RWPE1 (cell line): ENCODE measurements around the gene PCDHGB4.
"Not testable (repeated sequence)": the region's sequence is repeated elsewhere in the genome, so short reads cannot be mapped to it uniquely, and the experiment has no call there.

Experiments used
- CTCF ChIA-PET: fragments of 350-600 bp; sonication (Branson Sonifier 250); formaldehyde crosslinking; extraction: SDS; loops from one replicate; lab custom pipeline; 2021; lab: Yijun Ruan, JAX
- POLR2A ChIA-PET: fragments of 400-600 bp; formaldehyde crosslinking; extraction: SDS; loops from one replicate; lab custom pipeline; 2020; ENCODE audit warnings: antibody characterized with exemption; ENCODE audit not compliant: low non-redundant PET; lab: Yijun Ruan, JAX
- DNase-seq: peaks from one replicate; pipeline ENCODE4 v3.0.0; 2012; ENCODE audit warnings: low spot score
- H3K27ac ChIP-seq: fragments of 450-650 bp; 2 replicates; pipeline ENCODE4 v1.5.1; 2017
- TF ChIP-seq, protein P1 (sequence below): fragments of 450-650 bp; conservative IDR thresholded peaks from 2 replicates; pipeline ENCODE4 v1.5.1; 2017; ENCODE audit warnings: low read depth, mild to moderate bottlenecking

The PCDHGB4 gene

DNA sequence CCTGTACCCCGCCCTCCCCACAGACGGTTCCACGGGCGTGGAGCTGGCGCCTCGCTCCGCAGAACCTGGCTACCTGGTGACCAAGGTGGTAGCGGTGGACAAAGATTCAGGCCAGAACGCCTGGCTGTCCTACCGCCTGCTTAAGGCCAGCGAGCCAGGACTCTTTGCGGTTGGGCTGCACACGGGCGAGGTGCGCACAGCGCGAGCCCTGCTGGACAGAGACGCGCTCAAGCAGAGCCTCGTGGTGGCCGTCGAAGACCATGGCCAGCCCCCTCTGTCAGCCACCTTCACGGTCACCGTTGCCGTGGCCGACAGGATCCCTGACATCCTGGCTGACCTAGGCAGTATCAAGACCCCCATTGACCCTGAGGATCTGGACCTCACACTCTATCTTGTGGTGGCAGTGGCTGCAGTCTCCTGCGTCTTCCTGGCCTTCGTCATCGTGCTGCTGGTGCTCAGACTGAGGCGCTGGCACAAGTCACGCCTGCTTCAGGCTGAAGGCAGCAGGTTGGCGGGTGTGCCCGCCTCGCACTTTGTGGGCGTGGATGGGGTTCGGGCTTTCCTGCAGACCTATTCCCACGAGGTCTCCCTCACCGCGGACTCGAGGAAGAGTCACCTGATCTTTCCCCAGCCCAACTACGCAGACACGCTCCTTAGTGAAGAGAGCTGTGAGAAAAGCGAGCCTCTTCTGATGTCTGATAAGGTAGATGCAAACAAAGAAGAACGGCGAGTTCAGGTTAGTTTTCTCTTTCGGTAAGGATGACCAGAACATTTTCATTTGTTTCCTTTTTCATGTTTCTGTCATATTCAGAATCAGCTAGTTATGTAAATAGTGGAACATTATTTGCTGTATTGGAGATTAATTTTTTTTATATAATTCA lies 21.2 kb upstream of the PCDHGB4 start:
- TF ChIP-seq, protein P1, sequence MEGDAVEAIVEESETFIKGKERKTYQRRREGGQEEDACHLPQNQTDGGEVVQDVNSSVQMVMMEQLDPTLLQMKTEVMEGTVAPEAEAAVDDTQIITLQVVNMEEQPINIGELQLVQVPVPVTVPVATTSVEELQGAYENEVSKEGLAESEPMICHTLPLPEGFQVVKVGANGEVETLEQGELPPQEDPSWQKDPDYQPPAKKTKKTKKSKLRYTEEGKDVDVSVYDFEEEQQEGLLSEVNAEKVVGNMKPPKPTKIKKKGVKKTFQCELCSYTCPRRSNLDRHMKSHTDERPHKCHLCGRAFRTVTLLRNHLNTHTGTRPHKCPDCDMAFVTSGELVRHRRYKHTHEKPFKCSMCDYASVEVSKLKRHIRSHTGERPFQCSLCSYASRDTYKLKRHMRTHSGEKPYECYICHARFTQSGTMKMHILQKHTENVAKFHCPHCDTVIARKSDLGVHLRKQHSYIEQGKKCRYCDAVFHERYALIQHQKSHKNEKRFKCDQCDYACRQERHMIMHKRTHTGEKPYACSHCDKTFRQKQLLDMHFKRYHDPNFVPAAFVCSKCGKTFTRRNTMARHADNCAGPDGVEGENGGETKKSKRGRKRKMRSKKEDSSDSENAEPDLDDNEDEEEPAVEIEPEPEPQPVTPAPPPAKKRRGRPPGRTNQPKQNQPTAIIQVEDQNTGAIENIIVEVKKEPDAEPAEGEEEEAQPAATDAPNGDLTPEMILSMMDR = no peak
- POLR2A ChIA-PET = no interaction called here
- no peak for DNase-seq
- H3K27ac ChIP-seq = no peak overlapping the region
- CTCF ChIA-PET = no interaction called here

DNA sequence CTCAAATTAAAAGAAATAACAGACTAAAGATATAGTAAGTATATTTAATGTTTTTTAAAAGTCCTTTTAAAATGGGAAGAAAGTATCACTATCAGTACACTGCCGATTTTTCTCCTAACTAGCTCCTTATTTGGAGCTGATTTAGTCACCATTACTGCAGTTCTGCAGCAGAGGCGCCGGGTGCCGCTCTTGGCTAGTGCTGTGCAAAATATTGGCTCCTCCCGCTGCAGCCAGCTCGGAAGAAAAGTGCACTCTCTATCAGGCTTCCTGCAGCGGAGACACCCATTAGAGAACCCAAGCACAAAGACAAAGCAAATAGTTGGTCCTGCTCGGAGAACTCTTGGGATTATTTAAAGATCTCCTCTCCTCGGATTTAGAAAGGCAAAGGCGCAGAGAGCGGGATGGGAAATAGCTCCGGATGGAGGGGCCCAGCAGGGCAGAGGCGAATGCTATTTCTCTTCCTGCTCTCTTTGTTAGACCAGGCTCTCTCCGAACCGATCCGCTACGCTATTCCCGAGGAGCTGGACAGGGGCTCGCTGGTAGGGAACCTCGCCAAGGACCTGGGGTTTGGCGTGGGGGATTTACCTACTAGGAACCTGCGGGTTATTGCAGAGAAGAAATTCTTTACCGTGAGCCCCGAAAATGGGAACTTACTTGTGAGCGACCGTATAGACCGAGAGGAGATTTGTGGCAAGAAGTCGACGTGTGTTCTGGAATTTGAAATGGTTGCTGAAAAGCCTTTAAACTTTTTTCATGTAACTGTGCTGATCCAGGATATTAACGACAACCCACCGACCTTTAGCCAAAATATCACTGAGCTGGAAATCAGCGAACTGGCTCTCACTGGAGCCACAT lies 17.3 kb upstream of the PCDHGB4 start, which contains the start of gene PCDHGB3:
Gene PCDHGB3, plus strand, starts transcription at position 249 of the 855 bp plus-strand sequence. Its CDS starts 153 bp downstream, at position 402.
- no peak for DNase-seq
- POLR2A ChIA-PET = no interaction called here
- H3K27ac ChIP-seq = no peak within 1 kb of the TSS
- CTCF ChIA-PET = interaction anchor here (0.5 to 1.8 kb wide), 14 partner anchors 10 to 197 kb away, joined by 3 to 7 read pairs (median 4); partner anchors contain the start of genes PCDHB11, PCDHB14, PCDHGA2 and PCDHGB1
- TF ChIP-seq, protein P1 = peak; percentile 32

DNA sequence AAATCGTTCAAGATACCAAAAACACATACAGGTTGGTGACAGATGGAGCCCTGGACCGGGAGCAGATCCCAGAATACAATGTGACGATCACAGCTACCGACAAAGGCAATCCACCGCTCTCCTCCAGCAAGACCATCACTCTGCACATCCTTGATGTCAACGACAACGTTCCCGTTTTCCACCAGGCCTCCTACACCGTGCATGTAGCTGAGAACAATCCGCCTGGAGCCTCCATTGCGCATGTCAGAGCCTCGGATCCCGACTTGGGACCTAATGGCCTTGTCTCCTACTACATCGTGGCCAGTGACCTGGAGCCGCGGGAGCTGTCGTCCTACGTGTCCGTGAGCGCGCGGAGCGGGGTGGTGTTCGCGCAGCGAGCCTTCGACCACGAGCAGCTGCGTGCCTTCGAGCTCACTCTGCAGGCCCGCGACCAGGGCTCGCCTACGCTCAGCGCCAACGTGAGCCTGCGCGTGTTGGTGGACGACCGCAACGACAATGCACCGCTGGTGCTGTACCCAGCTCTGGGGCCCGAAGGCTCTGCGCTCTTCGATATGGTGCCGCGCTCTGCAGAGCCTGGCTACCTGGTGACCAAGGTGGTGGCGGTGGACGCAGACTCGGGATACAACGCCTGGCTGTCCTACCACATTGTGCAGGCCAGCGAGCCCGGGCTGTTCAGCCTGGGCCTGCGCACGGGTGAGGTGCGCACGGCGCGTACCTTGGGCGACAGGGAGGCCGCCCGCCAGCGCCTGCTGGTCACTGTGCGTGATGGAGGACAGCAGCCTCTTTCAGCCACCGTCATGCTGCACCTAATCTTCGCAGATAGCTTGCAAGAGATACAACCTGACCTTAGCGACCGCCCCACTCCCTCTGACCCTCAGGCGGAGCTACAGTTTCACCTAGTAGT lies 15.7 kb upstream of the PCDHGB4 start:
- no peak for DNase-seq
- ChIA-PET POLR2A (no interaction called here), CTCF (interaction anchor here (0.5 to 1.5 kb wide), 5 partner anchors 46 to 248 kb away, joined by 3 to 7 read pairs (median 3); no protein-coding TSS in a partner anchor)
- TF ChIP-seq, protein P1 = no peak
- H3K27ac ChIP-seq = no peak overlapping the region

DNA sequence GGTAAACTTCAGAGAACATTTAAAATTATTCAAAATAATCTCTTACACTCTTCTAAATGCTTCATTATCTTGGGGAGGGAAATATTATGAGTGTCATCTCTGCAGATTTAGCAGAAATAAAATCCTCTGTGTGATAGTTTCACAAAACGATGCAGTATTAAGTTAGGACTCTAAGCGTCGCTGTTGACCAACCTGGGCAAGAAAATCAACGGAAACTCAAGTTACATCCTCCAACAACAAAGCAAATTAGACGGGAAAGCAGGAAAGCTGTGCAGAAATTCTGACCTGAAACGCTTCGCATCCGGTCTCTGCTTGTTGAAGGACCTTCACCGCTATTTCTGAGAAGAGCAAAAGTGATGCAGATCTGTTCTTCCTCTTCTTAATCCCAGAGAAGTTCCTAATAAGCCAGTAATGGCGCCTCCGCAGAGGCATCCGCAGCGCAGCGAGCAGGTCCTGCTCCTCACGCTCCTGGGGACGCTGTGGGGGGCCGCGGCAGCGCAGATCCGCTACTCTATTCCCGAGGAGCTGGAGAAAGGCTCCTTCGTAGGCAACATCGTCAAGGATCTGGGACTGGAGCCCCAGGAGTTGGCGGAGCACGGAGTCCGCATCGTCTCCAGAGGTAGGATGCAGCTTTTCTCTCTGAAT lies 13.7 kb upstream of the PCDHGB4 start, which contains the start of gene PCDHGA6:
Gene PCDHGA6, plus strand, starts transcription at position 219 of the 645 bp plus-strand sequence. Its CDS starts 193 bp downstream, at position 412.
- no peak within 1 kb of the TSS for H3K27ac ChIP-seq
- ChIA-PET POLR2A (no interaction called here), CTCF (interaction anchor here (0.6 to 0.9 kb wide), 7 partner anchors 9 to 568 kb away, joined by 3 to 4 read pairs (median 4); partner anchors contain the start of gene PCDHGA5)
- TF ChIP-seq, protein P1 = 0 out of 2 replicates have a peak, but pooled peaks have one; percentile 12
- DNase-seq = no peak

DNA sequence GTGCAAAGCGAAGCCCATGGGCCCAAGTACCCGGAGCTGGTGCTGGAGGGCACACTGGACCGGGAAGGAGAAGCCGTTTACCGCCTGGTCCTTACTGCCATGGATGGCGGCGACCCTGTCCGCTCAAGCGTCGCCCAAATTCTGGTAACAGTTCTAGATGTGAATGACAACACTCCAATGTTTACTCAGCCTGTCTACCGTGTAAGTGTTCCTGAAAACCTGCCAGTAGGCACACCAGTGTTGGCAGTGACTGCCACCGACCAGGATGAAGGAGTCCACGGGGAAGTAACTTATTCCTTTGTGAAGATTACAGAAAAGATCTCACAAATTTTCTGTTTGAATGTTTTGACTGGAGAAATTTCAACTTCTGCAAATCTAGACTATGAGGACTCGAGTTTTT lies 12.9 kb upstream of the PCDHGB4 start:
- DNase-seq = no peak
- CTCF ChIA-PET = interaction anchor here (0.6 to 1.0 kb wide), 4 partner anchors 57 to 190 kb away, joined by 3 to 4 read pairs (median 4); no protein-coding TSS in a partner anchor
- POLR2A ChIA-PET = no interaction called here
- TF ChIP-seq, protein P1 = no peak
- H3K27ac ChIP-seq = no peak overlapping the region

DNA sequence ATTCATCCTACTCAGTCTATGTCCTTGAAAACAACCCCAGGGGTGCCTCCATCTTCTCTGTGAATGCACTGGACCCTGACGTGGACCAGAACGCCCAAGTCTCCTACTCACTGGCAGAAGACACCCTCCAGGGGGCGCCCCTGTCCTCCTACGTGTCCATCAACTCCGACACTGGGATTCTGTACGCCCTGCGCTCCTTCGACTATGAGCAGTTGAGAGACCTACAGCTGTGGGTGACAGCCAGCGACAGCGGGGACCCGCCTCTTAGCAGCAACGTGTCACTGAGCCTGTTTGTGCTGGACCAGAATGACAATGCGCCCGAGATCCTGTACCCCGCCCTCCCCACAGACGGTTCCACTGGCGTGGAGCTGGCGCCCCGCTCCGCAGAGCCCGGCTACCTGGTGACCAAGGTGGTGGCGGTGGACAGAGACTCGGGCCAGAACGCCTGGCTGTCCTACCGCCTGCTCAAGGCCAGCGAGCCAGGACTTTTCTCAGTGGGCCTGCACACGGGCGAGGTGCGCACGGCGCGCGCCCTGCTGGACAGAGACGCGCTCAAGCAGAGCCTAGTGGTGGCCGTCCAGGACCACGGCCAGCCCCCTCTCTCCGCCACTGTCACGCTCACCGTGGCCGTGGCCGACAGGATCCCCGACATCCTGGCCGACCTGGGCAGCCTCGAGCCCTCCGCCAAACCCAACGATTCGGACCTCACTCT lies 11.9 kb upstream of the PCDHGB4 start:
- DNase-seq, H3K27ac ChIP-seq, POLR2A ChIA-PET: not testable (repeated sequence)
- CTCF ChIA-PET = interaction anchor here (0.7 to 1.0 kb wide), 2 partner anchors 179 to 669 kb away, joined by 3 read pairs; no protein-coding TSS in a partner anchor
